NT2/D1 (cell line): ENCODE data around the gene SEC24C.
"Not testable (repeated sequence)": the region's sequence is repeated elsewhere in the genome, so short reads cannot be mapped to it uniquely, and the experiment has no call there.

ENCODE experiments used
- SUZ12 ChIP-seq: IDR thresholded peaks from 2 replicates; pipeline ENCODE4 v1.6.1; 2011; ENCODE audit not compliant: insufficient read length, insufficient read depth; ENCODE audit errors: extremely low read depth
- YY1 ChIP-seq: IDR thresholded peaks from 2 replicates; pipeline ENCODE4 v1.6.1; 2011; ENCODE audit not compliant: insufficient read length, insufficient read depth
- ZNF274 ChIP-seq: IDR thresholded peaks from 2 replicates; pipeline ENCODE4 v1.6.1; 2011; ENCODE audit warnings: mild to moderate bottlenecking, low read depth, low read length

GRCh38 chr10:73714483-73714882, 29.7 kb upstream of the SEC24C start:
- not testable (repeated sequence) for TF ChIP-seq ZNF274, YY1, SUZ12
